NCI-H1092 (cell line): ENCODE data around the gene ADGRG6.
"Not testable (repeated sequence)": the region's sequence is repeated elsewhere in the genome, so short reads cannot be mapped to it uniquely, and the experiment has no call there.

Experiments used
- DNase-seq: peaks from one replicate; lab custom pipeline; 2025; lab: John Stamatoyannopoulos, UW

Gene ADGRG6

GRCh38 chr6:142322504-142323198 is 20.8 kb downstream of the ADGRG6 start:
- DNase-seq: no peak

GRCh38 chr6:142323377-142323776 is 21.6 kb downstream of the ADGRG6 start:
- no peak for DNase-seq

- DNase-seq: no peak
These were observed 22.3 kb downstream of the ADGRG6 start for GRCh38 chr6:142324111-142324510.

GRCh38 chr6:142325111-142325510 is 23.3 kb downstream of the ADGRG6 start:
- no peak for DNase-seq

- no peak for DNase-seq
These were observed 24.7 kb downstream of the ADGRG6 start for GRCh38 chr6:142326540-142326939.

- DNase-seq: no peak
These were observed 26.3 kb downstream of the ADGRG6 start for GRCh38 chr6:142328070-142328469.

- no peak for DNase-seq
These were observed 27.8 kb downstream of the ADGRG6 start for GRCh38 chr6:142329486-142330113.

GRCh38 chr6:142331075-142331551 is 29.3 kb downstream of the ADGRG6 start:
- DNase-seq: no peak

- DNase-seq: no peak
These were observed 29.8 kb downstream of the ADGRG6 start for GRCh38 chr6:142331601-142332000.

GRCh38 chr6:142332393-142333098 is 30.7 kb downstream of the ADGRG6 start:
- DNase-seq: no peak

GRCh38 chr6:142333431-142333830 is 31.6 kb downstream of the ADGRG6 start:
- DNase-seq: no peak

- no peak for DNase-seq
These were observed 32.5 kb downstream of the ADGRG6 start for GRCh38 chr6:142334294-142334693.

GRCh38 chr6:142335415-142335814 is 33.6 kb downstream of the ADGRG6 start:
- no peak for DNase-seq

- no peak for DNase-seq
These were observed 34.4 kb downstream of the ADGRG6 start for GRCh38 chr6:142336183-142336582.

- DNase-seq: no peak
These were observed 35.0 kb downstream of the ADGRG6 start for GRCh38 chr6:142336787-142337186.

- no peak for DNase-seq
These were observed 37.3 kb downstream of the ADGRG6 start for GRCh38 chr6:142339113-142339512.

GRCh38 chr6:142339968-142340658 is 38.3 kb downstream of the ADGRG6 start:
- no peak for DNase-seq

GRCh38 chr6:142341855-142342330 is 40.1 kb downstream of the ADGRG6 start:
- no peak for DNase-seq

- no peak for DNase-seq
These were observed 41.2 kb downstream of the ADGRG6 start for GRCh38 chr6:142342986-142343385.

GRCh38 chr6:142343938-142344337 is 42.1 kb downstream of the ADGRG6 start:
- DNase-seq: no peak

GRCh38 chr6:142345261-142345660 is 43.5 kb downstream of the ADGRG6 start:
- DNase-seq: no peak

- DNase-seq: not testable (repeated sequence)
These were observed 44.4 kb downstream of the ADGRG6 start for GRCh38 chr6:142346166-142346565.
